IMR-90 (cell line): ENCODE data around the gene STATH. TPM values are rescaled to one million over a fixed set of nuclear protein-coding genes. Genes with fewer than 3 reads are reported as not detected.

Experiments used
- ATAC-seq: fragments of 200-7000 bp; cut with Tn5 transposase; 2 replicates; pipeline ENCODE4 v1.9.1; 2020; ENCODE audit warnings: low read depth, mild to moderate bottlenecking, moderate library complexity
- BruUV-seq: library from RNA; stranded (reverse); fragments of 400-500 nt; replicated peaks from 2 replicates; lab custom pipeline; 2021; lab: Mats Ljungman, UMichigan
- CTCF ChIA-PET: fragments of 300-600 bp; formaldehyde crosslinking; extraction: SDS; loops from one replicate; lab custom pipeline; 2021; ENCODE audit warnings: antibody characterized with exemption; lab: Yijun Ruan, JAX
- POLR2A ChIA-PET: fragments of 300-600 bp; sonication (Branson Sonifier 250); formaldehyde crosslinking; loops from one replicate; lab custom pipeline; 2022; ENCODE audit warnings: antibody characterized with exemption; ENCODE audit not compliant: unreplicated experiment; lab: Charles Lee
- DNase-seq: peaks from one replicate; pipeline ENCODE4 v3.0.0; 2013
- H2AFZ ChIP-seq: replicated peaks from 2 replicates; pipeline ENCODE3; 2013; ENCODE audit warnings: low read length, mild to moderate bottlenecking; ENCODE audit not compliant: poor library complexity
- H2AK5ac ChIP-seq: 2 replicates; pipeline ENCODE4 v1.6.1; 2013; ENCODE audit warnings: low read depth, low read length, inconsistent platforms
- H2AK9ac ChIP-seq: replicated peaks from 2 replicates; pipeline ENCODE3; 2013; ENCODE audit warnings: mild to moderate bottlenecking, low read depth, low read length, moderate library complexity; ENCODE audit not compliant: poor library complexity
- H2BK120ac ChIP-seq: 2 replicates; pipeline ENCODE4 v1.6.1; 2013; ENCODE audit warnings: low read depth, low read length, inconsistent platforms
- H2BK15ac ChIP-seq: 3 replicates; pipeline ENCODE4 v1.6.1; 2013; ENCODE audit warnings: low read depth, low read length, inconsistent platforms
- H2BK20ac ChIP-seq: 2 replicates; pipeline ENCODE4 v1.6.1; 2013; ENCODE audit warnings: low read depth, mild to moderate bottlenecking, inconsistent platforms, low read length, moderate library complexity
- H2BK5ac ChIP-seq: 2 replicates; pipeline ENCODE4 v1.6.1; 2013; ENCODE audit warnings: mild to moderate bottlenecking, low read depth, low read length, inconsistent platforms; ENCODE audit not compliant: poor library complexity, severe bottlenecking
- H3K14ac ChIP-seq: replicated peaks from 2 replicates; pipeline ENCODE4 v1.6.1; 2013; ENCODE audit warnings: low read depth, low read length, inconsistent platforms
- H3K18ac ChIP-seq: 2 replicates; pipeline ENCODE4 v1.6.1; 2013; ENCODE audit warnings: low read depth, low read length, control low read depth
- H3K23ac ChIP-seq: 2 replicates; pipeline ENCODE4 v1.6.1; 2013; ENCODE audit warnings: low read depth, low read length, inconsistent platforms
- H3K27ac ChIP-seq: 2 replicates; pipeline ENCODE4 v1.5.1; 2013; ENCODE audit warnings: mild to moderate bottlenecking, control low read depth, low read length; ENCODE audit not compliant: insufficient read depth
- H3K27me3 ChIP-seq: 2 replicates; pipeline ENCODE4 v1.6.1; 2013; ENCODE audit warnings: low read length; ENCODE audit not compliant: control insufficient read depth, insufficient read depth
- H3K36me3 ChIP-seq: 2 replicates; pipeline ENCODE4 v1.6.1; 2013; ENCODE audit warnings: low read length, mixed read lengths; ENCODE audit not compliant: control insufficient read depth, insufficient read depth
- H3K4ac ChIP-seq: 2 replicates; pipeline ENCODE4 v1.6.1; 2013; ENCODE audit warnings: low read depth, low read length, inconsistent platforms
- H3K4me1 ChIP-seq: 2 replicates; pipeline ENCODE4 v1.6.1; 2013; ENCODE audit warnings: low read length, mixed read lengths; ENCODE audit not compliant: control insufficient read depth, insufficient read depth
- H3K4me2 ChIP-seq: 2 replicates; pipeline ENCODE4 v1.6.1; 2013; ENCODE audit warnings: low read depth, mild to moderate bottlenecking, control low read depth, low read length, moderate library complexity
- H3K4me3 ChIP-seq: 2 replicates; pipeline ENCODE4 v1.5.1; 2013; ENCODE audit warnings: low read depth, mild to moderate bottlenecking, control low read depth, low read length, moderate library complexity; ENCODE audit not compliant: insufficient read depth
- H3K56ac ChIP-seq: 2 replicates; pipeline ENCODE4 v1.6.1; 2013; ENCODE audit warnings: low read length, inconsistent platforms; ENCODE audit not compliant: insufficient read depth; ENCODE audit errors: extremely low read depth
- H3K79me1 ChIP-seq, 2 experiments: 2 replicates each; pipeline ENCODE4 v1.6.1; 2013; ENCODE audit warnings: low read length in 2 of 2, inconsistent platforms in 1 of 2, low read depth in 1 of 2
- H3K9ac ChIP-seq: 2 replicates; pipeline ENCODE4 v1.6.1; 2013; ENCODE audit warnings: low read depth, low read length, control low read depth
- H3K9me1 ChIP-seq: 2 replicates; pipeline ENCODE4 v1.6.1; 2013; ENCODE audit warnings: low read length, inconsistent platforms; ENCODE audit not compliant: insufficient read depth
- H3K9me3 ChIP-seq: 2 replicates; pipeline ENCODE4 v1.6.1; 2013; ENCODE audit warnings: low read length; ENCODE audit not compliant: control insufficient read depth, insufficient read depth
- H4K20me1 ChIP-seq: 2 replicates; pipeline ENCODE4 v1.6.1; 2013; ENCODE audit warnings: low read length, inconsistent platforms; ENCODE audit not compliant: insufficient read depth
- H4K5ac ChIP-seq: 2 replicates; pipeline ENCODE4 v1.6.1; 2013; ENCODE audit warnings: mild to moderate bottlenecking, low read depth, low read length, control low read depth
- H4K8ac ChIP-seq, 2 experiments: 2 replicates each; pipeline ENCODE4 v1.6.1; 2013; ENCODE audit warnings: low read depth in 2 of 2, low read length in 2 of 2, control low read depth in 1 of 2, inconsistent platforms in 1 of 2
- H4K91ac ChIP-seq: 2 replicates; pipeline ENCODE4 v1.6.1; 2013; ENCODE audit warnings: low read depth, low read length, inconsistent platforms; ENCODE audit not compliant: insufficient read depth
- ELK1 ChIP-seq: fragments of 150-350 bp; IDR thresholded peaks from 2 replicates; pipeline ENCODE4 v1.6.1; 2016; ENCODE audit warnings: low read depth, mild to moderate bottlenecking, low read length, moderate library complexity, borderline replicate concordance
- MAZ ChIP-seq: IDR thresholded peaks from 2 replicates; pipeline ENCODE4 v1.6.1; 2012; ENCODE audit warnings: low read depth, mild to moderate bottlenecking, low read length, improper control_type of control experiment, moderate library complexity, borderline replicate concordance
- POLR2A ChIP-seq: IDR thresholded peaks from 2 replicates; pipeline ENCODE4 v1.6.1; 2012; ENCODE audit warnings: mild to moderate bottlenecking, low read depth, low read length
- RCOR1 ChIP-seq: IDR thresholded peaks from 2 replicates; pipeline ENCODE4 v1.6.1; 2012; ENCODE audit warnings: mild to moderate bottlenecking, low read length, improper control_type of control experiment; ENCODE audit not compliant: insufficient replicate concordance
- SMC3 ChIP-seq: fragments of 150-350 bp; IDR thresholded peaks from 2 replicates; pipeline ENCODE4 v1.6.1; 2016; ENCODE audit warnings: low read depth, mild to moderate bottlenecking, antibody characterized with exemption, low read length, moderate library complexity
- WGBS, 2 experiments: methylation state at CpG; one replicate each; pipeline versions ENCODE4 v1.1.5 to v1.1.7; 2013; ENCODE audit warnings: missing lambda C conversion rate in 2 of 2; ENCODE audit not compliant: insufficient read length in 1 of 2; ENCODE audit errors: extremely low coverage in 2 of 2; 5-methylcytosine and 5-hydroxymethylcytosine counted together
- dilution Hi-C: fragments of 300-500 bp; cut with HindIII; formaldehyde crosslinking; loops from one replicate; pipeline ENCODE4 v1.14.3; 2018; ENCODE audit warnings: low sequenced_read_pairs; ENCODE audit not compliant: unreplicated experiment
- in situ Hi-C: fragments of 300-500 bp; cut with MboI; formaldehyde crosslinking; loops from 3 replicates; pipeline ENCODE4 v1.14.3; 2019; ENCODE audit warnings: low sequenced_read_pairs, inconsistent platforms, mixed read lengths
- intact Hi-C: fragments of 100-400 bp; cut with micrococcal nuclease; formaldehyde crosslinking; loops from 2 replicates; pipeline ENCODE4 v1.10.0; 2022
- polyA plus RNA-seq, 3 experiments: library from polyadenylated mRNA; depleted of rRNA; stranded (reverse); fragments of >200 nt; gene quantifications; 2 replicates each; pipeline ENCODE4 v1.2.3, GENCODE V29; 2012; ENCODE audit warnings: low replicate concordance in 1 of 3
- total RNA-seq: library from RNA; depleted of rRNA; stranded (reverse); fragments of >200 nt; gene quantifications from 2 replicates; pipeline ENCODE4 v1.2.3, GENCODE V29; 2012
- TF ChIP-seq, protein P1 (sequence below): conservative IDR thresholded peaks from 2 replicates; pipeline ENCODE4 v1.5.1; 2012; ENCODE audit warnings: mild to moderate bottlenecking, low read depth, low read length, improper control_type of control experiment

The STATH gene
- total and polyA plus RNA-seq, 2 of the 4 experiments (the other 2 are of a cell fraction): not detected

DNA sequence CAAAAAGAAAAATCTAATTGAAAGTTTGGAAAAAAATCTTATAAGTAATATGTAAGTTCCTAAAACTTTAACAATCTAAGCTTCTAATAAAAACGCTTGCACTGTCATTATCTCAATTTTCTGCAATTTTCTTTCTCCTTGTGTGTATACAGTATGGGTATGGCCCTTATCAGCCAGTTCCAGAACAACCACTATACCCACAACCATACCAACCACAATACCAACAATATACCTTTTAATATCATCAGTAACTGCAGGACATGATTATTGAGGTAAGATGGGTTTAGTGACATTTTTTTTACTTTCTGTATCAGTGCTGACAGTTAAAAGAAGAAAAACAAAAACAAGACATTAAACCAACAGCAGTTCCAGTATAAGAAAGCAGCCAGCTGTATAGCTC is 4.9 kb downstream of the STATH start:
- DNase-seq: no peak
- no peak overlapping the region for H4K91ac ChIP-seq
- H3K4me1 ChIP-seq: no peaks in the 10 kb centered on the region
- no peaks in the 10 kb centered on the region for H3K9me3 ChIP-seq
- H3K18ac ChIP-seq: no peak overlapping the region
- no peaks in the 10 kb centered on the region for H3K79me1 ChIP-seq
- in situ Hi-C loops (no loop called here), dilution Hi-C loops (no loop called here), intact Hi-C loops (no loop called here)
- WGBS, 2 experiments: no CpG with 5 or more reads among the region's 1 CpG
- no peak overlapping the region for H3K9ac ChIP-seq
- ChIA-PET POLR2A (no interaction called here), CTCF (no interaction called here)
- TF ChIP-seq MAZ: no peak
- TF ChIP-seq, protein P1, sequence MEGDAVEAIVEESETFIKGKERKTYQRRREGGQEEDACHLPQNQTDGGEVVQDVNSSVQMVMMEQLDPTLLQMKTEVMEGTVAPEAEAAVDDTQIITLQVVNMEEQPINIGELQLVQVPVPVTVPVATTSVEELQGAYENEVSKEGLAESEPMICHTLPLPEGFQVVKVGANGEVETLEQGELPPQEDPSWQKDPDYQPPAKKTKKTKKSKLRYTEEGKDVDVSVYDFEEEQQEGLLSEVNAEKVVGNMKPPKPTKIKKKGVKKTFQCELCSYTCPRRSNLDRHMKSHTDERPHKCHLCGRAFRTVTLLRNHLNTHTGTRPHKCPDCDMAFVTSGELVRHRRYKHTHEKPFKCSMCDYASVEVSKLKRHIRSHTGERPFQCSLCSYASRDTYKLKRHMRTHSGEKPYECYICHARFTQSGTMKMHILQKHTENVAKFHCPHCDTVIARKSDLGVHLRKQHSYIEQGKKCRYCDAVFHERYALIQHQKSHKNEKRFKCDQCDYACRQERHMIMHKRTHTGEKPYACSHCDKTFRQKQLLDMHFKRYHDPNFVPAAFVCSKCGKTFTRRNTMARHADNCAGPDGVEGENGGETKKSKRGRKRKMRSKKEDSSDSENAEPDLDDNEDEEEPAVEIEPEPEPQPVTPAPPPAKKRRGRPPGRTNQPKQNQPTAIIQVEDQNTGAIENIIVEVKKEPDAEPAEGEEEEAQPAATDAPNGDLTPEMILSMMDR: no peak
- TF ChIP-seq RCOR1: no peak
- TF ChIP-seq ELK1: no peak
- TF ChIP-seq POLR2A: no peak
- TF ChIP-seq SMC3: no peak
- no peak overlapping the region for H3K4me2 ChIP-seq
- H3K4ac ChIP-seq: no peak overlapping the region
- no peak overlapping the region for H2BK15ac ChIP-seq
- no peak overlapping the region for H3K27ac ChIP-seq
- ATAC-seq: no peak
- H2AK9ac ChIP-seq: no peak overlapping the region
- no peaks in the 10 kb centered on the region for H3K36me3 ChIP-seq
- no peak overlapping the region for H3K14ac ChIP-seq
- no peak overlapping the region for H4K5ac ChIP-seq
- H3K56ac ChIP-seq: no peak overlapping the region
- no TSS peak for BruUV-seq
- H3K9me1 ChIP-seq: no peaks in the 10 kb centered on the region
- H4K8ac ChIP-seq: no peak overlapping the region
- H4K20me1 ChIP-seq: no peaks in the 10 kb centered on the region
- no peak overlapping the region for H3K4me3 ChIP-seq
- H2BK5ac ChIP-seq: no peak overlapping the region
- no peak overlapping the region for H3K23ac ChIP-seq
- no peak overlapping the region for H2AK5ac ChIP-seq
- H2AFZ ChIP-seq: no peak overlapping the region
- H3K27me3 ChIP-seq: no peaks in the 10 kb centered on the region
- no peak overlapping the region for H2BK120ac ChIP-seq
- no peak overlapping the region for H2BK20ac ChIP-seq
